HepG2 (cell line): ENCODE data around the gene ACTN4.

ENCODE experiments used
- CTCF ChIP-seq: sonication (generic); formaldehyde crosslinking; IDR thresholded peaks from 2 replicates; pipeline ENCODE4 v1.5.0; 2020; ENCODE audit warnings: mild to moderate bottlenecking, missing genetic modification reagents, moderate library complexity
- FOXK1 ChIP-seq: sonication (generic); formaldehyde crosslinking; IDR thresholded peaks from 2 replicates; pipeline ENCODE4 v1.4.0; 2020; ENCODE audit warnings: low read depth, missing genetic modification reagents, borderline replicate concordance
- MEF2D ChIP-seq: sonication (generic); formaldehyde crosslinking; IDR thresholded peaks from 2 replicates; pipeline ENCODE4 v1.5.1; 2020; ENCODE audit warnings: mild to moderate bottlenecking, missing genetic modification reagents
- ZNF782 ChIP-seq: sonication (generic); formaldehyde crosslinking; IDR thresholded peaks from 2 replicates; pipeline ENCODE4 v1.4.0; 2020; ENCODE audit warnings: missing genetic modification reagents, mild to moderate bottlenecking, borderline replicate concordance
- TF ChIP-seq, protein P1 (sequence below): sonication (generic); formaldehyde crosslinking; IDR thresholded peaks from 2 replicates; pipeline ENCODE4 v1.9.0; 2021; ENCODE audit warnings: mild to moderate bottlenecking, missing genetic modification reagents

- TF ChIP-seq MEF2D (CRISPR knock-in tag) (no peak), CTCF (CRISPR knock-in tag) (no peak), ZNF782 (CRISPR knock-in tag) (no peak), FOXK1 (CRISPR knock-in tag) (no peak)
- TF ChIP-seq, protein P1, sequence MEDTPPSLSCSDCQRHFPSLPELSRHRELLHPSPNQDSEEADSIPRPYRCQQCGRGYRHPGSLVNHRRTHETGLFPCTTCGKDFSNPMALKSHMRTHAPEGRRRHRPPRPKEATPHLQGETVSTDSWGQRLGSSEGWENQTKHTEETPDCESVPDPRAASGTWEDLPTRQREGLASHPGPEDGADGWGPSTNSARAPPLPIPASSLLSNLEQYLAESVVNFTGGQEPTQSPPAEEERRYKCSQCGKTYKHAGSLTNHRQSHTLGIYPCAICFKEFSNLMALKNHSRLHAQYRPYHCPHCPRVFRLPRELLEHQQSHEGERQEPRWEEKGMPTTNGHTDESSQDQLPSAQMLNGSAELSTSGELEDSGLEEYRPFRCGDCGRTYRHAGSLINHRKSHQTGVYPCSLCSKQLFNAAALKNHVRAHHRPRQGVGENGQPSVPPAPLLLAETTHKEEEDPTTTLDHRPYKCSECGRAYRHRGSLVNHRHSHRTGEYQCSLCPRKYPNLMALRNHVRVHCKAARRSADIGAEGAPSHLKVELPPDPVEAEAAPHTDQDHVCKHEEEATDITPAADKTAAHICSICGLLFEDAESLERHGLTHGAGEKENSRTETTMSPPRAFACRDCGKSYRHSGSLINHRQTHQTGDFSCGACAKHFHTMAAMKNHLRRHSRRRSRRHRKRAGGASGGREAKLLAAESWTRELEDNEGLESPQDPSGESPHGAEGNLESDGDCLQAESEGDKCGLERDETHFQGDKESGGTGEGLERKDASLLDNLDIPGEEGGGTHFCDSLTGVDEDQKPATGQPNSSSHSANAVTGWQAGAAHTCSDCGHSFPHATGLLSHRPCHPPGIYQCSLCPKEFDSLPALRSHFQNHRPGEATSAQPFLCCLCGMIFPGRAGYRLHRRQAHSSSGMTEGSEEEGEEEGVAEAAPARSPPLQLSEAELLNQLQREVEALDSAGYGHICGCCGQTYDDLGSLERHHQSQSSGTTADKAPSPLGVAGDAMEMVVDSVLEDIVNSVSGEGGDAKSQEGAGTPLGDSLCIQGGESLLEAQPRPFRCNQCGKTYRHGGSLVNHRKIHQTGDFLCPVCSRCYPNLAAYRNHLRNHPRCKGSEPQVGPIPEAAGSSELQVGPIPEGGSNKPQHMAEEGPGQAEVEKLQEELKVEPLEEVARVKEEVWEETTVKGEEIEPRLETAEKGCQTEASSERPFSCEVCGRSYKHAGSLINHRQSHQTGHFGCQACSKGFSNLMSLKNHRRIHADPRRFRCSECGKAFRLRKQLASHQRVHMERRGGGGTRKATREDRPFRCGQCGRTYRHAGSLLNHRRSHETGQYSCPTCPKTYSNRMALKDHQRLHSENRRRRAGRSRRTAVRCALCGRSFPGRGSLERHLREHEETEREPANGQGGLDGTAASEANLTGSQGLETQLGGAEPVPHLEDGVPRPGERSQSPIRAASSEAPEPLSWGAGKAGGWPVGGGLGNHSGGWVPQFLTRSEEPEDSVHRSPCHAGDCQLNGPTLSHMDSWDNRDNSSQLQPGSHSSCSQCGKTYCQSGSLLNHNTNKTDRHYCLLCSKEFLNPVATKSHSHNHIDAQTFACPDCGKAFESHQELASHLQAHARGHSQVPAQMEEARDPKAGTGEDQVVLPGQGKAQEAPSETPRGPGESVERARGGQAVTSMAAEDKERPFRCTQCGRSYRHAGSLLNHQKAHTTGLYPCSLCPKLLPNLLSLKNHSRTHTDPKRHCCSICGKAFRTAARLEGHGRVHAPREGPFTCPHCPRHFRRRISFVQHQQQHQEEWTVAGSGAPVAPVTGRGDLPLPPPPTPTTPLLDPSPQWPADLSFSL (CRISPR knock-in tag) = no peak
Observed at GRCh38 chr19:38664503-38665211, 17.2 kb downstream of the ACTN4 start.
